H1 (cell line): Measurements from ENCODE around the gene MRTO4. TPM values are rescaled to one million over a fixed set of nuclear protein-coding genes. Genes with fewer than 3 reads are reported as not detected.
A peak's percentile ranks its signal among the peaks of the same experiment; 100 is the strongest.

Experiments
- CTCF ChIA-PET: fragments of 300-600 bp; sonication (Branson Sonifier 250); formaldehyde crosslinking; loops from one replicate; lab custom pipeline; 2021; ENCODE audit not compliant: partially characterized antibody; lab: Charles Lee
- POLR2A ChIA-PET: fragments of 300-600 bp; sonication (Branson Sonifier 250); formaldehyde crosslinking; loops from one replicate; lab custom pipeline; 2021; ENCODE audit warnings: inconsistent platforms; ENCODE audit not compliant: partially characterized antibody; lab: Charles Lee
- DNase-seq, 2 experiments: peaks; one replicate each; pipeline versions ENCODE4 v3.0.0 to v3.0.0-alpha.2; 2010 to 2022; ENCODE audit warnings: low spot score in 2 of 2, low read depth in 1 of 2, mixed read lengths in 1 of 2
- FAIRE-seq: peaks from 2 replicates; lab custom pipeline; 2011; peaks lifted over from hg19 to GRCh38; lab: Jason Lieb, UNC
- H2AFZ ChIP-seq: 2 replicates; pipeline ENCODE4 v1.8.1; 2012; ENCODE audit warnings: low read length, inconsistent platforms
- H2AK5ac ChIP-seq: 2 replicates; pipeline ENCODE4 v1.6.1; 2013; ENCODE audit warnings: low read depth, low read length
- H2BK120ac ChIP-seq: replicated peaks from 2 replicates; pipeline ENCODE3; 2013; ENCODE audit warnings: low read depth, low read length, inconsistent platforms
- H2BK12ac ChIP-seq: 2 replicates; pipeline ENCODE4 v1.6.1; 2013; ENCODE audit warnings: low read depth, low read length
- H2BK15ac ChIP-seq: 2 replicates; pipeline ENCODE4 v1.6.1; 2013; ENCODE audit warnings: low read length
- H2BK20ac ChIP-seq: 2 replicates; pipeline ENCODE4 v1.6.1; 2013; ENCODE audit warnings: low read length
- H2BK5ac ChIP-seq: 2 replicates; pipeline ENCODE4 v1.6.1; 2013; ENCODE audit warnings: low read depth, low read length
- H3K14ac ChIP-seq: 2 replicates; pipeline ENCODE4 v1.6.1; 2013; ENCODE audit warnings: inconsistent platforms; ENCODE audit not compliant: insufficient read length
- H3K18ac ChIP-seq: 2 replicates; pipeline ENCODE4 v1.6.1; 2013; ENCODE audit warnings: low read length; ENCODE audit errors: extremely low read depth
- H3K23ac ChIP-seq: 2 replicates; pipeline ENCODE4 v1.6.1; 2013; ENCODE audit warnings: inconsistent platforms; ENCODE audit not compliant: insufficient read length
- H3K23me2 ChIP-seq: 2 replicates; pipeline ENCODE4 v1.6.1; 2013; ENCODE audit warnings: low read depth, low read length
- H3K27ac ChIP-seq: 2 replicates; pipeline ENCODE4 v1.6.1; 2011; ENCODE audit warnings: low read depth, low read length, inconsistent platforms
- H3K27me3 ChIP-seq, 4 experiments: replicated peaks in 1 of 4; 1 replicate in 1 of 4; 2 replicates in 3 of 4; pipeline versions ENCODE4 v1.6.1 to v1.8.1; 2011 to 2013; ENCODE audit warnings: low read length in 3 of 4, mild to moderate bottlenecking in 3 of 4, inconsistent platforms in 2 of 4, mixed read lengths in 2 of 4, moderate library complexity in 1 of 4; ENCODE audit not compliant: control insufficient read depth in 3 of 4, insufficient read depth in 3 of 4; ENCODE audit errors: extremely low read depth in 1 of 4
- H3K36me3 ChIP-seq, 4 experiments: 2 replicates each; pipeline versions ENCODE4 v1.6.1 to v1.8.1; 2011 to 2013; ENCODE audit warnings: mild to moderate bottlenecking in 4 of 4, low read length in 3 of 4, moderate library complexity in 2 of 4, control low read depth in 1 of 4, inconsistent platforms in 1 of 4; ENCODE audit not compliant: insufficient read depth in 4 of 4, control insufficient read depth in 2 of 4
- H3K4ac ChIP-seq: replicated peaks from 2 replicates; pipeline ENCODE3; 2013; ENCODE audit warnings: low read length, low read depth, mixed read lengths, inconsistent platforms; ENCODE audit not compliant: insufficient read length
- H3K4me1 ChIP-seq, 4 experiments: replicated peaks in 1 of 4; 1 replicate in 1 of 4; 2 replicates in 3 of 4; pipeline versions ENCODE4 v1.6.1 to v1.8.1; 2011 to 2013; ENCODE audit warnings: low read length in 3 of 4, inconsistent platforms in 2 of 4, mixed read lengths in 1 of 4; ENCODE audit not compliant: insufficient read depth in 4 of 4, control insufficient read depth in 3 of 4
- H3K4me2 ChIP-seq, 2 experiments: 2 replicates each; pipeline versions ENCODE4 v1.6.1 to v1.8.1; 2011 to 2013; ENCODE audit warnings: low read depth in 2 of 2, low read length in 2 of 2, control low read depth in 1 of 2, inconsistent platforms in 1 of 2, mild to moderate bottlenecking in 1 of 2; ENCODE audit not compliant: insufficient read depth in 1 of 2
- H3K4me3 ChIP-seq, 4 experiments: fragments of 200-600, 300-600 bp in 1 of 4; sonication (generic), shearing (Covaris generic), sonication (Bioruptor Twin) in 1 of 4; 2 replicates each; pipeline versions ENCODE4 v1.5.1 to v1.8.1; 2011 to 2016; ENCODE audit warnings: low read length in 4 of 4, low read depth in 3 of 4, control low read depth in 2 of 4, inconsistent platforms in 2 of 4, mild to moderate bottlenecking in 2 of 4, mixed read lengths in 1 of 4, moderate library complexity in 1 of 4; ENCODE audit not compliant: insufficient read depth in 2 of 4; ENCODE audit errors: extremely low read depth in 1 of 4
- H3K56ac ChIP-seq: replicated peaks from 2 replicates; pipeline ENCODE3; 2013; ENCODE audit warnings: low read depth, mild to moderate bottlenecking, mixed read lengths, low read length, inconsistent platforms; ENCODE audit not compliant: insufficient read length
- H3K79me1 ChIP-seq: 2 replicates; pipeline ENCODE4 v1.6.1; 2013; ENCODE audit warnings: low read depth, low read length, control low read depth
- H3K79me2 ChIP-seq, 2 experiments: 2 replicates each; pipeline versions ENCODE4 v1.6.1 to v1.8.1; 2012 to 2013; ENCODE audit warnings: low read length in 2 of 2, mild to moderate bottlenecking in 2 of 2, inconsistent platforms in 1 of 2; ENCODE audit not compliant: insufficient read depth in 2 of 2, control insufficient read depth in 1 of 2
- H3K9ac ChIP-seq, 4 experiments: replicated peaks in 1 of 4; 1 replicate in 1 of 4; 2 replicates in 3 of 4; pipeline versions ENCODE4 v1.6.1 to v1.8.1; 2011 to 2013; ENCODE audit warnings: low read depth in 3 of 4, low read length in 3 of 4, control low read depth in 2 of 4, mild to moderate bottlenecking in 2 of 4, moderate library complexity in 2 of 4, inconsistent platforms in 1 of 4; ENCODE audit errors: extremely low read depth in 1 of 4
- H3K9me3 ChIP-seq, 2 experiments: 2 replicates each; pipeline versions ENCODE4 v1.6.1 to v1.8.1; 2012 to 2013; ENCODE audit warnings: mild to moderate bottlenecking in 2 of 2, moderate library complexity in 2 of 2, control low read depth in 1 of 2, inconsistent platforms in 1 of 2, low read depth in 1 of 2, low read length in 1 of 2, mixed read lengths in 1 of 2; ENCODE audit not compliant: insufficient read depth in 2 of 2
- H4K20me1 ChIP-seq, 2 experiments: replicated peaks in 1 of 2; 2 replicates each; pipeline versions ENCODE3 to v1.8.1; 2011 to 2013; ENCODE audit warnings: inconsistent platforms in 2 of 2, low read length in 2 of 2, mild to moderate bottlenecking in 1 of 2; ENCODE audit not compliant: insufficient read depth in 2 of 2, control insufficient read depth in 1 of 2
- H4K5ac ChIP-seq: 2 replicates; pipeline ENCODE4 v1.6.1; 2013; ENCODE audit warnings: low read length, low read depth, mixed read lengths, inconsistent platforms; ENCODE audit not compliant: insufficient read length
- H4K8ac ChIP-seq: 2 replicates; pipeline ENCODE4 v1.8.0; 2013; ENCODE audit warnings: mild to moderate bottlenecking, moderate library complexity, low read length, inconsistent platforms; ENCODE audit not compliant: insufficient read depth; ENCODE audit errors: extremely low read depth
- H4K91ac ChIP-seq: replicated peaks from 2 replicates; pipeline ENCODE3; 2013; ENCODE audit warnings: low read length, mixed read lengths, inconsistent platforms; ENCODE audit not compliant: insufficient read length
- E2F6 ChIP-seq: IDR thresholded peaks from 2 replicates; pipeline ENCODE4 v1.6.1; 2012; ENCODE audit warnings: inconsistent platforms
- POLR2AphosphoS5 ChIP-seq: IDR thresholded peaks from 2 replicates; pipeline ENCODE4 v1.6.1; 2011; ENCODE audit warnings: low read depth, low read length
- SUZ12 ChIP-seq: fragments of 200-600 bp; sonication (generic); IDR thresholded peaks from 2 replicates; pipeline ENCODE4 v1.6.1; 2012; ENCODE audit warnings: mild to moderate bottlenecking, inconsistent platforms, low read length, moderate library complexity, mixed read lengths
- TEAD4 ChIP-seq: IDR thresholded peaks from 2 replicates; pipeline ENCODE4 v1.6.1; 2012; ENCODE audit warnings: low read depth, low read length, inconsistent platforms, mixed read lengths
- polyA plus RNA-seq, 7 experiments: library from polyadenylated mRNA; depleted of rRNA in 3 of 7; stranded (reverse) in 5 of 7; unstranded in 2 of 7; fragments of >200 nt in 5 of 7; fragments of 200-250 nt in 2 of 7; gene quantifications; 1 replicate in 5 of 7; 2 replicates in 1 of 7; 4 replicates in 1 of 7; pipeline versions ENCODE4 v1.2.1 to v1.2.3, GENCODE V29; 2011 to 2013; ENCODE audit warnings: missing spikeins in 2 of 7, mixed read lengths in 2 of 7
- total RNA-seq: library from RNA; stranded (reverse); fragmentation: NEBNext Ultra II Directional; extraction: Animal tissue kit (Norgen Biotek cat#: 25700); gene quantifications from 2 replicates; pipeline ENCODE4 v1.2.1, GENCODE V29; 2021

MRTO4 gene
- total and polyA plus RNA-seq, 2 of the 8 experiments (the other 6 are each of a cell fraction or from before 2014, with no cell fraction given) = 36.9 to 64.3 TPM

DNA sequence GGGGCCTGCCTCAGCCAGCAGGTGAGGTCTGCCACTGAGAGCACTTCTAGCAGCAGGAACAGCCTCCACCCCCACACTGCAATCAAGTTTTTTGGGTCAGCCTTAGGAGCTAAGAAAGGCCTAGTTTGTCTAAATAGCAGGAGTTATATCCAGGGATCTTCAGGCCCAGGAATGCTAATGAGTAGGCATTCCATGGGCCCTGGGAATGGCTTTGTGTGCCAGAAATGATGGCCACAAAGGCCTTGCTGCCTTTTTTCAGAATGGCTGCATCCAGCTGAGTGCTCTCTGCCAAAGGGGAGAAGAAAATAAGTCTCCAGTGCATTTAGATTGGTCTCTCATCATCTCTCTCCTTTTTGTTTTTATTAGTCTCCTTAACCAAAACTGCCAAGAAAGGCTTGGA is 2.8 kb downstream of the MRTO4 start:
- Histone ChIP-seq H3K23me2 (peaks cover 4% of the 10 kb centered on the region), H2AFZ (no peak overlapping the region), H3K79me1 (peaks cover 19% of the 10 kb centered on the region), H3K18ac (no peak overlapping the region), H4K5ac (no peak overlapping the region), H3K56ac (no peak overlapping the region), H2BK15ac (no peak overlapping the region), H4K20me1 (peaks cover 12 to 26% of the 10 kb centered on the region in 2 experiments), H3K9me3 (no peaks in the 10 kb centered on the region), H3K27ac (no peak overlapping the region; the same call in 1 of the 2 replicates), H2BK12ac (no peak overlapping the region), H3K79me2 (peaks cover 34 to 64% of the 10 kb centered on the region in 2 experiments), H2AK5ac (no peak overlapping the region)
- POLR2A ChIA-PET = interaction anchor here (1.1 to 5.8 kb wide), 6 partner anchors 7 to 58 kb away, joined by 3 to 83 read pairs (median 7); no protein-coding TSS in a partner anchor
- CTCF ChIA-PET = interaction anchor here (1.1 to 1.5 kb wide), 2 partner anchors 233 to 347 kb away, joined by 3 to 5 read pairs; no protein-coding TSS in a partner anchor
- no peak for DNase-seq
- TF ChIP-seq E2F6 = no peak
- TF ChIP-seq TEAD4 = peak; percentile 43; the same call in 1 of the 2 replicates
- TF ChIP-seq POLR2AphosphoS5 = peak; percentile 53; the same call in 1 of the 2 replicates
- no peak for TF ChIP-seq SUZ12
- TF ChIP-seq, all 59 proteins: peak for 2
- Histone ChIP-seq H4K91ac (no peak overlapping the region), H4K8ac (peak overlapping the region; percentile 29; the same call in 1 of the 2 replicates), H3K4ac (no peak overlapping the region), H3K9ac (0 out of 7 replicates have a peak overlapping the region, but pooled peaks of 1 of the 4 experiments have one; percentile 26), H3K4me3 (no peak overlapping the region), H2BK120ac (no peak overlapping the region), H3K36me3 (peaks cover 29 to 50% (median 37%) of the 10 kb centered on the region in 4 experiments), H3K4me1 (peaks cover 0 to 10% (median 6%) of the 10 kb centered on the region in 4 experiments; a peak in 6 of 7 replicates), H2BK5ac (no peak overlapping the region), H3K23ac (no peak overlapping the region), H3K27me3 (no peaks in the 10 kb centered on the region), H3K14ac (no peak overlapping the region), H3K4me2 (peak overlapping the region; percentile 90 to 93; a peak in 2 of 4 replicates), H2BK20ac (no peak overlapping the region)
- FAIRE-seq = no peak
